NB4 (cell line): Measurements from ENCODE around the gene BRI3.

ENCODE experiments used
- CTCF ChIP-seq: IDR thresholded peaks from one replicate; pipeline ENCODE4 v1.5.1; 2012; ENCODE audit warnings: low read depth, low read length
- MAX ChIP-seq: IDR thresholded peaks from 2 replicates; pipeline ENCODE4 v1.6.1; 2011; ENCODE audit warnings: low read depth, low read length
- POLR2A ChIP-seq: IDR thresholded peaks from 2 replicates; pipeline ENCODE4 v1.6.1; 2011; ENCODE audit warnings: mild to moderate bottlenecking; ENCODE audit not compliant: insufficient read length; ENCODE audit errors: extremely low read depth

GRCh38 chr7:98297626-98298286 is 16.3 kb downstream of the BRI3 start:
- no peak for TF ChIP-seq CTCF
- TF ChIP-seq POLR2A = no peak
- TF ChIP-seq MAX = no peak
